Mucosa of stomach (tissue), 1 donor: Measurements from ENCODE around the gene BAG1.

Experiments used
- H3K27me3 ChIP-seq: one replicate; pipeline ENCODE4 v1.7.0; 2013; ENCODE audit warnings: mild to moderate bottlenecking, low read length; ENCODE audit not compliant: control insufficient read depth, insufficient read depth
- H3K36me3 ChIP-seq: one replicate; pipeline ENCODE4 v1.7.0; 2013; ENCODE audit warnings: low read length; ENCODE audit not compliant: control insufficient read depth, insufficient read depth
- H3K4me1 ChIP-seq: one replicate; pipeline ENCODE4 v1.7.0; 2013; ENCODE audit warnings: mild to moderate bottlenecking, low read length; ENCODE audit not compliant: control insufficient read depth, insufficient read depth
- H3K4me3 ChIP-seq: one replicate; pipeline ENCODE4 v1.7.0; 2013; ENCODE audit warnings: low read length
- H3K9ac ChIP-seq: one replicate; pipeline ENCODE4 v1.7.0; 2013; ENCODE audit warnings: mild to moderate bottlenecking, low read length, moderate library complexity
- H3K9me3 ChIP-seq: one replicate; pipeline ENCODE4 v1.7.0; 2013; ENCODE audit warnings: mild to moderate bottlenecking, low read length, moderate library complexity; ENCODE audit not compliant: control insufficient read depth
- donor health status: Pancreatic carcinoma.

BAG1 gene

DNA sequence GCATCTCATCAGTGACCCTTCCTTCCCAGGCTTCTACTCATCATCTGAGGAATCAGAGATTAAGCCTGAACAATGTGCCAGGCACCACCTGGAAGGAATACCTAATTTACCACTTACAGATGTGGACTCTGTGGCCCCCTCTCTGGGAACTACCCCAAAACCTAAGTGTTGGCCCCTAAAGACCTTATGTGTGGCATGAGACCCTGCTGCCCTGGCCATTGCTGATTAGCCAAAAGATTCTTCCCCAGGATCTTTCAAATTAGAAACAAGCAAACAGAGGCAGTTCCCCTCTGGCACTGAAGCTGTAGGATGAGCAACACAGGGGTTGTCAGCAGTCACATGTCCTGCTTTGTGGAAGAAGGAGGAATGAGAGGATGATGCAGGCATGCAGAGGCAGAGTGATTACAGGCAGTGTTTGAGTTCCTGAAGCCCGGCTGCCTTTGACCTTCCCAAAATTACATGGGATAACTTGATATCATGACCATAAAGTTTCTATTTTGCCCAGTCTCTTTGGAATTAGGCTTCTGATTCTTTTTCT, 14.0 kb downstream of the BAG1 start:
- Histone ChIP-seq H3K4me3 (no peak overlapping the region), H3K36me3 (peaks cover 24% of the 10 kb centered on the region), H3K4me1 (no peaks in the 10 kb centered on the region), H3K9ac (no peak overlapping the region), H3K9me3 (no peaks in the 10 kb centered on the region), H3K27me3 (no peaks in the 10 kb centered on the region)

DNA sequence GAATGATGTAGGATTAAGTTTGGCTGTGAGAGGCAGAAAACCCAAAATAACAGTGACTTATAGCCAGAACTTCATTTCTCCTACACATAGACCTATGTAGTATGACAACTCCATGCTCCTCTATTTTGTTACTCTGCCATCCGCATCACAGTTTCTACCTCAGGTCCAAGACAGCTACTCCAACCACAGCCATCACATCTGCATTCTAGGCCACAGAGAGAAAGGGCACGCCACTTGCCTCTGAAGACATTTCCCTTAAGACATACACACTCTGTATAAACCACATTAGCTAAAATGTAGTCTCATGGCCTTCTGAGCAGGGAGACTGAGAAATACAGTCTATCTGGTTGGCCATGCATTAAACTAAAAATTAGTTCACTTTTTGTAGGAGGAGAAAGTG, 14.5 kb downstream of the BAG1 start:
- Histone ChIP-seq H3K9ac (no peak overlapping the region), H3K9me3 (no peaks in the 10 kb centered on the region), H3K4me3 (no peak overlapping the region), H3K36me3 (peaks cover 19% of the 10 kb centered on the region), H3K4me1 (no peaks in the 10 kb centered on the region), H3K27me3 (no peaks in the 10 kb centered on the region)

GRCh38 chr9:33249087-33249658, 15.3 kb downstream of the BAG1 start:
- Histone ChIP-seq H3K9me3 (no peaks in the 10 kb centered on the region), H3K9ac (no peak overlapping the region), H3K4me1 (no peaks in the 10 kb centered on the region), H3K36me3 (peaks cover 17% of the 10 kb centered on the region), H3K4me3 (no peak overlapping the region), H3K27me3 (no peaks in the 10 kb centered on the region)

DNA sequence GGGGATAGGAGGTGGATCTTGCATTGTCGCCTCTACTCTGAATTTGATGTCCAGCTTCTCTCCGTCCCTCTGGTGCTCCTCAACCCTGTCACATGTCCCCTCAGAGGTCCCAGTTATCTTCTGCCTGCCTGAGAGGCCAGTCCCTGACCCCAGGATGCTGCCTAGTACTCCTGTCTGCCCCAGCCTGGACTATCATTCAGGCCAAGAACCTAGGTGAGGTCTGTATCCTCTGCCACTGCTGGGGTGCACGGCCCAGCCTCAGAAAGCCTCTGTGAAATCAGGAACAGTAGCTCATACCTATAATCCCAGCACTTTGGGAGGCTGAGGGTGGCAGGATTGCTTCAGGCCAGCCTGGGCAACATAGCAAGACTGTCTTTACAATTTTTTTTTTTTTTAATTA, 15.9 kb downstream of the BAG1 start:
- Histone ChIP-seq H3K4me1 (no peaks in the 10 kb centered on the region), H3K4me3 (no peak overlapping the region), H3K27me3 (no peaks in the 10 kb centered on the region), H3K9me3 (no peaks in the 10 kb centered on the region), H3K9ac (no peak overlapping the region), H3K36me3 (peaks cover 17% of the 10 kb centered on the region)

- H3K4me3 ChIP-seq = no peak overlapping the region
- no peak overlapping the region for H3K9ac ChIP-seq
- no peaks in the 10 kb centered on the region for H3K27me3 ChIP-seq
- peaks cover 8% of the 10 kb centered on the region for H3K36me3 ChIP-seq
- H3K4me1 ChIP-seq = no peaks in the 10 kb centered on the region
- H3K9me3 ChIP-seq = no peaks in the 10 kb centered on the region
Observed at GRCh38 chr9:33246269-33246860, 18.1 kb downstream of the BAG1 start.

DNA sequence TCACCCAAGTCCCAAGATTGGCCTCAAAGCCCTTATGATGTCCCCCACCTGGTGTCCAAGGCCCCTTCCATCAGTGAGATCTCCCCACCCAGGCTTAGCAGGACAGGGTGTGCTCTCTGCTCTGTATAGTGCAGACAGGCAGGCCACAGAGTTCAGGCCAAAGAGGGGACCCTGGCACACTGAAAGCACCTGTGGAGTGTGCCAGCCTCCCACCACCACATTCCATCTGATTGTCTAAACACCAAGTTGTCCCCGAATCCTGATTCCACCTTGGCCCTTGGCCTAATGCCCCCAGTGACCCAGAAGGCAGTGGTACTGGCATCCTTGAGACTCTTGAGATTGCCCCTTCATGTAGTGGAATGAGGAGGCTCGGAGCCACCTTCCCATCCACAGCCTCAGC, 19.2 kb downstream of the BAG1 start:
- H3K27me3 ChIP-seq = no peaks in the 10 kb centered on the region
- H3K36me3 ChIP-seq = peaks cover 8% of the 10 kb centered on the region
- H3K4me1 ChIP-seq = peaks cover 8% of the 10 kb centered on the region
- H3K4me3 ChIP-seq = no peak overlapping the region
- H3K9ac ChIP-seq = no peak overlapping the region
- no peaks in the 10 kb centered on the region for H3K9me3 ChIP-seq

- H3K27me3 ChIP-seq = no peaks in the 10 kb centered on the region
- H3K4me1 ChIP-seq = peaks cover 17% of the 10 kb centered on the region
- H3K36me3 ChIP-seq = peaks cover 8% of the 10 kb centered on the region
- H3K4me3 ChIP-seq = no peak overlapping the region
- H3K9me3 ChIP-seq = no peaks in the 10 kb centered on the region
- no peak overlapping the region for H3K9ac ChIP-seq
Observed at GRCh38 chr9:33244137-33244784, 20.2 kb downstream of the BAG1 start.

DNA sequence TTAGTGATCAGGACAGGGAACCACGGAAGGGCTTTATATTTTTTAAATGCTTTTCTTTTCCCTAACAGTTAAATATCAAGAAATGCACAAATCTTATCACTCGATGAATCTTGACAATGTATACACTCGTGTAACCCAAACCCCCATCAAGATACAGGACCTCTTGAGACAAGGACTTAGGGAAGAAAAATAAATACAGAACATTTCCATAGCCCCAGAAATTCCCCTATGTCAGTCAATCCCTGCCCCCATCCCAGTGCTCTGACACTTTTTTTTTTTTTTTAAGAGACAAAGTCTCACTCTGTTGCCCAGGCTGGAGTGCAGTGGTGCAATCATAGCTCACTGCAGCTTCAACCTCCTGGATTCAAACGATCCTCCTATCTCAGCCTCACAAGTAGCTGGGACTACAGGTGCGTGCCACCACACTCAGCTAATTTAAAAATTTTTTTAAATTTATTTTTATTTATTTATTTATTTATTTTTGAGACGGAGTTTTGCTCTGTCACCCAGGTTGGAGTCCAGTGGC, 21.8 kb downstream of the BAG1 start:
- H3K27me3 ChIP-seq = no peaks in the 10 kb centered on the region
- H3K9ac ChIP-seq = no peak overlapping the region
- H3K4me1 ChIP-seq = peaks cover 17% of the 10 kb centered on the region
- no peaks in the 10 kb centered on the region for H3K9me3 ChIP-seq
- no peak overlapping the region for H3K4me3 ChIP-seq
- H3K36me3 ChIP-seq = peaks cover under 1% of the 10 kb centered on the region

DNA sequence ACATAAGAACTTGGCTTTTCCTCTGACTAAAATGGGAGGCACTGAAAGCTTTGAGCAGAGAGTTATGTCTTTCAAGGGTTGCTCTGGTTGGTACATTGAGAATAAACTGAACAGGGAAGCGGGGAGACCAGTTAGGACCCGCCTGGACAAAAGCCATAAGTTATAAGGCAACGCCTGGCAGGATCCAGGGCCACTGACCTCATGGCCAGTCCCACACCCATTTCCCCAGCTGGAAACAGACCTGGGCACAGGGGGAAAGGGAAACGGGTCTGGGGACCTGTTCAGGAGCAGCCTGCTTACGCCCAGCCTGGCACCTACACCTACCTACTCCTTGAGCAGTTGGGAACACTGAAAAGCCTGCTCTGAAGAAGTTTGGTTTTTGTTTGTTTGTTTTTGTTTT, 23.2 kb downstream of the BAG1 start:
- peaks cover 17% of the 10 kb centered on the region for H3K4me1 ChIP-seq
- H3K27me3 ChIP-seq = no peaks in the 10 kb centered on the region
- H3K36me3 ChIP-seq = no peaks in the 10 kb centered on the region
- H3K9me3 ChIP-seq = no peaks in the 10 kb centered on the region
- no peak overlapping the region for H3K9ac ChIP-seq
- no peak overlapping the region for H3K4me3 ChIP-seq

DNA sequence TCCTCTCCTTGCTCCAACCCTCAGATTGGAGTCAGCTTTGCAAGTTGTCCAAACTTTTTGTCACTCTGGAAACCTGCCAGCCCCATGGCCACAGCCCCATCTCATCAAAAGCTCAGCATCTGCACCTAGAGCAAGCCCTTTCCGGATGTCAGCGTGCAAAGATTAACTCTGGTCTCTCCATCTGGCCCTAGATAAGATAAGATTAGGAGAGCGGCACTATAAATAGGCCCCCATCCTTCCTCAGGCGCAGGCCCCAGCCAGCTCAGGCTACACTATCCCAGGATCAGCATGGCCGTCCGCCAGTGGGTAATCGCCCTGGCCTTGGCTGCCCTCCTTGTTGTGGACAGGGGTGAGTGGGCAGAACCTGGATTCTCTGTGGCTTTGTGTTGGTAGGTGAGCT, 24.6 kb downstream of the BAG1 start, which contains the start of gene SPINK4:
Gene SPINK4 (plus strand): TSS at position 247 of the 400 bp plus-strand sequence. CDS start 42 bp downstream, at position 289.
- no peak within 1 kb of the TSS for H3K9ac ChIP-seq

DNA sequence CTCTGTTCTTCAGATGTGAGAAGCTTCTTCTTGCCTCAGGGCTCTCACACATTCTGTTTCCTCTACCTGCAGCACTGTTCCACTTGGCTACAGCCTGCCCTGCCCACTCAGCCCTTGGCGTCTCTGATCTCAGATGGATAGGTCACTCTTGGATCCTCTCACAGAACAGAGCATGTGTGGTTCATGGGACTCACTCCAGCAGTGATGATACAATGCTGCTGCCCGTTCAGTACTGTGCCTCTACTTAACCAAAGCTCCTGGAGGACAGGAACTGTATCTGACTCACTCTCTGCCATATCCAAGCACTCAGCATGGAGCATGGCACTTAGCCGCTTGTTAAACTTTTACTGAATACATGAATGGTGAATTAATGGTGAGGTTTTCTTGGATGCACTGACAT, 27.9 kb downstream of the BAG1 start:
- Histone ChIP-seq H3K36me3 (no peaks in the 10 kb centered on the region), H3K27me3 (no peaks in the 10 kb centered on the region), H3K4me3 (no peak overlapping the region), H3K9me3 (no peaks in the 10 kb centered on the region), H3K4me1 (peaks cover 57% of the 10 kb centered on the region), H3K9ac (no peak overlapping the region)

More for the DNA sequence above, 24.6 kb downstream of the BAG1 start, which contains the start of gene SPINK4:
- H3K36me3 ChIP-seq = no peaks in the 10 kb centered on the region
- peaks cover 29% of the 10 kb centered on the region for H3K4me1 ChIP-seq
- H3K4me3 ChIP-seq = no peak within 1 kb of the TSS
- H3K27me3 ChIP-seq = no peaks in the 10 kb centered on the region
- H3K9me3 ChIP-seq = no peaks in the 10 kb centered on the region
